Body of pancreas (tissue), 4 donors: ENCODE data around the gene KLHL22.

Experiments used
- CTCF ChIP-seq, 7 experiments: fragments of 450-650 bp in 4 of 7; fragments of 200-600 bp in 3 of 7; sonication (generic) in 3 of 7; IDR thresholded peaks; one replicate each; pipeline ENCODE4 v1.5.1; 2016 to 2019; ENCODE audit warnings: antibody characterized with exemption in 7 of 7
- POLR2A ChIP-seq, 3 donors: fragments of 450-650 bp; IDR thresholded peaks; one replicate each; pipeline ENCODE4 v1.6.1; 2016; ENCODE audit warnings: antibody characterized with exemption in 3 of 3, mild to moderate bottlenecking in 2 of 3

DNA sequence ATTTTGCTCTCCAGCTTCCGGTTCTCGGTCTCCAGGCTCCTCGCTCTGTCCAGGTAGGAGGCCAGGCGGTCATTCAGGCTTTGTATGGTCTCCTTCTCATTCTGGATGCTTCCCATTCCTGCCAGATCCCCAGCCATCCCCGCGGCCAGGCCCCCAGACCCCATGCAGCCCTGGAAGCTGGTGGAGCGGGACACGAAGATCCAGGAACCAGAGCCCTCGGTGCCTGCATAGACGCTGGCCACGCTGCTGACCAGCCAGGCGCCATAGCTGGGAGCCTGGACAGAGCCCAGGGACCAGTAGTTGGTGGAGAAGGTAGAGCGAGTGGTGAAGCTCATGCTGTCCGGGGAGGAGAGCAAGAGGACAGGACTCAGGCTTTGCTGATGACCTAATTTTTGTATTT, 11.8 kb downstream of the KLHL22 start:
- TF ChIP-seq CTCF (IDR thresholded peaks at IDR 0.05) (no peak), POLR2A (IDR thresholded peaks at IDR 0.05) (no peak)
